ENCODE data around the gene CPHXL2.

CPHXL2 gene

DNA sequence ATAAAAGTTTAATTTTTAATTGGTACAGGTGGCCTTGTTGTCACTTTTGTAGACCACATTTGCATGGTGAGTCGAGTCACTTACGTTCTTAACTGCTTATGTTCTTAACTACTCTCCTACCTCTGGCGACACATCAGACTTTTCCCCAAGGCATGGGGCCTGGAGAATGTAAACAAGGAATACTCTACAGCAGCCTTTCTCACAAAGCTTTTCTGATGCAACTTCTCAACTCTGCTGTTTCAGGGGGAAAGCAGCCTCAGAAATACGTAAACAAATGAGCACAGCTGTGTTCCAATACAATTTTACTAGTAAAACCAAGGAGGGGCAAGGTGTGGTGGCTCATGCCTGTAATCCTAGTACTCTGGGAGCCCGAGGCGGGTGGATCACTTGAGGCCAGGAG lies 36.2 kb downstream of the CPHXL2 start:
- DNase-seq (ENCODE audit: low read depth), result no peak

DNA sequence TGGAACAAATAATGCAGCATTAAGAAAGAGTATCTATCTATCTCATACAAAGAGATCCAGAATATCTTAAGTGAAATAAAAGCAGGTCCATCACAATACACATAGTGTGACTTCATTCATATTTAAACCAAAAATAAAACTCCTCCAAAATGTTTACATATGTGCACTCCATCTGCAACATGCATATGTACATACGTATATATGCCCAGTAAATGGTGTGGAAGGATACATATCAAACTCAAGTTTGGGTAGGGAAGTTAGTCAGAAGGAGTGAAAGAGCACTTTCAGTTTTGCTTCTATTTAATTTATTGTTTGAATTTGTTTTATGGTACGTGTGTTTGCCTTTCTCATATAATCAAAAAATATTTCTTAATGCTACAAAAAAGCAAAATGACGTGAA lies 41.8 kb downstream of the CPHXL2 start:
- DNase-seq (ENCODE audit: low read depth), result no peak

DNA sequence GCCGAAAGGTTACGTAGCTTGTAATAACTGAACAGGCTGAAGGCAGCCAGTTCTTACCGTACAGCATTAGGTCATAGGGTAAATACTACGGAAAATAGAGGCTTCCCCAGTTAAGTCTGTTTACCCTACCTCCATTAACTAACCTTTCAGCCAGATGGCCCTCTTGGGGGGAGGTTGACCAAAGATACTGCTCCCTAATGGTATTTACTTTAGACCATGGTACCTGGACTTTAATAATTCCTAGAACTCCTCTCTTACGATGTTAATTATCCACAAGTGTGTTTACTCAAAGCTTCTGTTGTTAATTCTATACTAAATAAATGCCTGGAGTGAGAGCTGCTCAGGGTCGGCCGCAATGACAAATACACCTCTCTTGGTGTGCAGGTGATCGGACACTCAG lies 44.0 kb downstream of the CPHXL2 start:
- DNase-seq (ENCODE audit: low read depth), result no peak

DNA sequence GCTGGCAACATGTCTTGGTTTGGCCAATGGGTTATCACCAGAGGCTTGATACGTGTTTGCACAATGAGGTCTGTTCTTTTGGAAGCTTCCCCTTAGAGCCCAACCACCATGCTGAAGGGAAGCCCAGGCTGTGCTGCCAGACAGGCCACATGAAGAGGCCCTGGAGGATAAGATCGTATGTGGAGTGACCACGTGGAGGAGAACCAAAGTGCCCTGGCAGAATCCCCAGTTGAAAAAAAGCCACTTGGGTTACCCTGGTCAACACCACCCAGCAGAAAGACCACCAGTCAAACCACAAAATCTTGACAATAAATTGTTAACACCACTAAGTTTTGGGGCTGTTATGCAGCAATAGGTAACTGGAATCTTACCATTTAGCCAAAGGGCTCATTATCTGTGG lies 46.8 kb downstream of the CPHXL2 start:
- no peak for DNase-seq (ENCODE audit: low read depth)

DNA sequence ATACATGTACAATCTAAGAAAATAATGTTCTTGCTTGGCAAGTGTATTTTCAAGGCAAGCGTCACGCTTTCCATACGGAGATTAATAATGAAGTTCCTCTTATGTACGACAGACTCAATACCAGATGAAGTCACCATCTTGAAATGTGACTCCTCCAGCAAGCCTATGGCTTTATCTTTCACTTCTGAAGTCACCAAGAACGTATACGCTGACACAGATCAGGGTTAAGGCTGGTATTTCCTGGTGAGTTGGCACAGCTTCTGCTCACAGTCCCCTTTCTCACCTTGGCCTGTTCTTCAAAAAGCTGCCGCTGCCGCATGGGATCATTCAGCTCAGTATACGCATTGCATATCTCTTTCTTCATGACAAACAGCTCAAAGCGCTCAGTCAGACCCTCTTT lies 47.7 kb downstream of the CPHXL2 start:
- DNase-seq (ENCODE audit: low read depth), result no peak

DNA sequence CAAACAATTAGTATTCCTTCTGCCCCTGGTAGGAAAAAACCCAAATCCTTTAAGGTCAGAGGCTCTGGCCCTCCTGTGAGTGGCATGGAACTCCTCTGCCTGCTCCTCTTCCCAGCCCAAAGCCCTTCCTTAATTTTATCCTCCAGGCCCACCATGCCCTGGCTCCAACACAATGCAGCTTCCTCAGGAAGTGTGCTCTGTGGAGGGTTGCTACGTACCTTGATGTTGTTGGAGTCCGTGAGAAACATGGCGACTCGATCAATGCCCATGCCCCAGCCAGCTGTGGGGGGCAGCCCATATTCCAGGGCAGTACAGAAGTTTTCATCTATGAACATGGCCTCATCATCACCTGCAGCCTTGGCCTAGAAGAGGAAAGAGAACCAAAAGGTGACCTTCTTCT lies 48.5 kb downstream of the CPHXL2 start:
- no peak for DNase-seq (ENCODE audit: low read depth)

DNA sequence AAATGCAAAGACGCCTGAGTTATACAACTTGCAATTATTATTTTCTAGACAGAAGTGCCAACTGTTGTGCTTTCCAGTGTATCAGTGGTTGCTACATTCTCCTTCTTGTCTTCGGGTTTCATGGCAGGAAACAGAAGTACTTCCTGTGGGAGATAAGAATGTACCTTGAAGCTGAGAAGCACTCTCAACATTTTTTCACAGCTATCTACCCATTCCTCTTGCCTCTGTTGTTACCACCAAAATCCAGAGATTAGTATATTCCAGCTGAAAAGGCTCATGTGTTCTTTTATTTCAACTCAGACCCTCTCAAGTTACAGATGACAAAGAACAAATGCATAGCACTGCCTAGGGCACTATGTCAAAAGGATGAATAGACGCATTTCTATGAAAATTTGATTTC lies 49.0 kb downstream of the CPHXL2 start:
- no peak for DNase-seq (ENCODE audit: low read depth)

DNA sequence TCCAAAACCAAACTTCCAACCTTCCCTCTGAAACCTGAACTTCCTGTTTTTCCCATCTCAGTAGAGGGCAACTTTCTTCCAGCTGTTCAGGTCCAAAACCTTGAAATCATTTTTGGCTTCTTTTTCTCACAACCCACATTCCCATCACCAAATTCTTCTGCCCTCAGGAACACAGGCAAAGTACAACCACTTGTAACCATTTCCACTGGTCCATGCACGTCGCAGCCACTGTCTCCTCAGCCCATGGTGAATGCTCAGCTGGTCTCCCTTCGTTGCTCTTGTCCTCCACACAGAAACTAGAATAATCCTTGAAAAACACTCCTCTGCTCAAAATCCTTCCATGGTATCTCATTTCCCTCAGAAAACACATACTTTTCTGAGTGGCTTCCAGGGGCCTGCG lies 50.0 kb downstream of the CPHXL2 start:
- no peak for DNase-seq (ENCODE audit: low read depth)

DNA sequence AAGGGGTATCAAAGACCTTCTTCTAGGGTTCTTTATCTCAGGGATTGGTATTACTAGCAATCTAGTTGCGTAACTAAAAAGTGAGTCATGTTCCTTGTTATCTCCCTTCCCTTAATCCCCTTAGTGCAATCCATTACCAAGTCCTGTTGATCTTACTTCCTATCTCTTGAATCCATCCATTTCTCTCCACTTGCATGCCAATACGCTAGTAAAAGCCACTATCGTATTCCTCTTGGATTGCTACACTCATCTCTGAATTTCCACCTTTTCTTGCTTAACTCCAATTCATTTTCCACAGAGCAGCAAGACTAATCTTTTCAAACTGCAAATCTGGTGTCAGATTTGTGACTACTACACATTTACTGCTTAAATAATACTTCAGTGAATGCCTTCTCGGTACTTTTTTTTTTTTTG lies 51.9 kb downstream of the CPHXL2 start:
- no peak for DNase-seq (ENCODE audit: low read depth)

GRCh38 chr16:75622761-75623605 lies 53.8 kb downstream of the CPHXL2 start, which contains the start of gene ADAT1:
TSS of gene ADAT1 (minus strand) at chr16:75623281. CDS start at chr16:75620799, 2,482 bp downstream.
- DNase-seq (ENCODE audit: low read depth), result peak; percentile 96

GRCh38 chr16:75621170-75621477 lies 55.7 kb downstream of the CPHXL2 start:
- no peak for DNase-seq (ENCODE audit: low read depth)

GRCh38 chr16:75620326-75621169 lies 56.3 kb downstream of the CPHXL2 start:
- DNase-seq (ENCODE audit: low read depth), result no peak

DNA sequence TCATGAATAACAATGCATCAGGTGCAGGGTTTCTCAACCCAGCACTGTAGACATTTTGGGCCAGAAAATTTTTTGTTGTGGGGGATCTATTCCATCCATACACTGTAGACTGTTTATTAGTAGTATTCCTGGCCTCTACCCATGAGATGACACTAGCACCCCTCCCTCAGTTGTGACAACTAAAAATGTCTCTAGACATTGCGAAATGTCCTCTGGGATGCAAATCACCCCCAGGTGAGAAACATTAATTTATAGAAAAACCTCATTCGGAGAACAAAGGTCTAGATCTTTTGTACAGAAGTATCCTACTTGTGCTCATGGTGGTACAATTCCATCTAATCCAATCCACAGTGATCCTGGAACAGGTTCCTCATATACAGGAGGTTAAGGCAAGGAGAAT lies 58.0 kb downstream of the CPHXL2 start:
- no peak for DNase-seq (ENCODE audit: low read depth)

DNA sequence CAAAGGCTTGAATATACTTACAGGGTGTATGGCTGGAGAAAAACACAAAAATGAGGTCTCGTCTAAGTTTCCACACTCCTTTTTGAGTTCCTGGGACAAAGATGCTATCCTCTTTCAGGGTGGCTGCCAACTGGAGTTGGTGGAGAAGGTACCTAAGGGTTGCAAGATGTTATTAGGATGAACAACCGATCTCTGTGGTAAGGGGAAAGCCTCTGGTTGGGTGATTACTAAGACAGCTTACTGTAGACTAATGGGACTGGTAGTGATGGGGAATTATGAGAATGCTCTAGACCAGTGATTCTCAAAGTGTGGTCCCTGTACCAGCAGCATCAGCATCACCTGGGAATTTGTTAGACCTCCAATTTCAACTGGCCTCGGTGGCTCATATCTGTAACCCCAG lies 59.7 kb downstream of the CPHXL2 start:
- no peak for DNase-seq (ENCODE audit: low read depth)

- DNase-seq (ENCODE audit: low read depth), result no peak
Observed at GRCh38 chr16:75616521-75617010, 60.2 kb downstream of the CPHXL2 start.

DNA sequence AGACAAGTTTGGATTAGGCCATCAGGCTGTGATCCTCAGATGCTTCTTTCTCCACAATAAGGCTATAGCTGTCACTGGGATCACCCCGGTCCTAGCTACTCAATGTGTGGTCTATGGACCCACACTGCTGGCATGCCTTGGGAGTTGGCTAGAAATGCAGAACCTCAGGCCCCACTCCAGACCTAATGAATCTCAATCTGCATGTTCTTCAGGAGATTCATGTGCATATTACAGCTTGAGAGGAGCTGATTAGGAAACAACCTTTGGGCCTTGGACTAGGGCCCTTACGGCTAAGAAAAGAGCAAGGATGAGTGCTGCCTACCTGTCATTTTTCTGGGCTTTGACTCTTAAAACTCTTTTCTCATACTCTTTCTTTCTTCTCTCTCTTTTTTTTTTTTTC lies 61.2 kb downstream of the CPHXL2 start:
- DNase-seq (ENCODE audit: low read depth), result no peak

GRCh38 chr16:75614066-75614897 lies 62.5 kb downstream of the CPHXL2 start:
- DNase-seq (ENCODE audit: low read depth), result no peak
